ENCODE results near the gene GRPEL1. TPM values are rescaled to one million over a fixed set of nuclear protein-coding genes. Genes with fewer than 3 reads are reported as not detected.

The GRPEL1 gene
- total RNA-seq, 2 experiments from 2014 or later, result 27.4 to 43.7 TPM

DNA sequence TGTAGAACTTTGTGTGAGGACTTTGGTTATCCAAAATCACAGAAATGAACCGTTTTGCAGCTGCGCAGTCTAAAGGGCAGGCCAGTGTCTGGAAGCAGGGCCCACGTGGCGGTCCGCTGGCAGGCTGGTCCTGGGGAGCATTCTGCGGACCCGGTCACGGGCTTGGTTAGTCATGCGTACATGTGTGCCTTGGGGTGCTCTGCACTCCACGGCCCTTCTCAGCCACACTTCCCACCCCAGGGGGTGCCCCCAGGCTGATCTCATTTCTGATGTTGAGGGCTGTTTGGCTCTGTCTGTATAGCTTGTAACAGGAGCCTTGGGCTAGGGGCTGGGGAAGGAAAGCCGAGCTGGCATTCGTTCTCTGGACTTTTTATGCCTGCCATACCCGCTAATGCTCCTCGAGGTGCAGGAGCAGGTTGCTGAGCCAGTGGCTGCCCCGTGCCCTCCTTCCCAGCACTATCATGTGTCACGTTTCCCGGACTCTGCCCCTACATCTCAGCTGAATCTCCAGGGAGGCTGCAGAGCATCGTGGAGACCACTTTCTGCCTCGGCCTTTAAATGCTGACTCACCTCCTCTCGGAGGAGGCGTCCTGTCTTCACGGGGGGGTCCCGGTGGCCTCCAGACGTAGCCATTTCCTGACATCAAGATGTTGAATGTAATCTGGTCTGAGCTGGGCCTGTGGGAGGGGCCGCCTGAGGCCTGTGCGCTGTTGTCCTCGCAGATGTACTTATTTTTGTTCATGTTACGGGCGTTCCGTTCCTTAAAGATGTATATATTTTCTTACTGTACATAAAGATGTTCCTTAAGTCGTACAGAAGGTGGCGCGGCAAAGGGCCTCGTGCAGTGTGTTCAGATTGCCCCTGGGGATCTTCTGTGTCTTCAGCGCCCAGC, 36.1 kb downstream of the GRPEL1 start:
- TF ChIP-seq, protein P1, sequence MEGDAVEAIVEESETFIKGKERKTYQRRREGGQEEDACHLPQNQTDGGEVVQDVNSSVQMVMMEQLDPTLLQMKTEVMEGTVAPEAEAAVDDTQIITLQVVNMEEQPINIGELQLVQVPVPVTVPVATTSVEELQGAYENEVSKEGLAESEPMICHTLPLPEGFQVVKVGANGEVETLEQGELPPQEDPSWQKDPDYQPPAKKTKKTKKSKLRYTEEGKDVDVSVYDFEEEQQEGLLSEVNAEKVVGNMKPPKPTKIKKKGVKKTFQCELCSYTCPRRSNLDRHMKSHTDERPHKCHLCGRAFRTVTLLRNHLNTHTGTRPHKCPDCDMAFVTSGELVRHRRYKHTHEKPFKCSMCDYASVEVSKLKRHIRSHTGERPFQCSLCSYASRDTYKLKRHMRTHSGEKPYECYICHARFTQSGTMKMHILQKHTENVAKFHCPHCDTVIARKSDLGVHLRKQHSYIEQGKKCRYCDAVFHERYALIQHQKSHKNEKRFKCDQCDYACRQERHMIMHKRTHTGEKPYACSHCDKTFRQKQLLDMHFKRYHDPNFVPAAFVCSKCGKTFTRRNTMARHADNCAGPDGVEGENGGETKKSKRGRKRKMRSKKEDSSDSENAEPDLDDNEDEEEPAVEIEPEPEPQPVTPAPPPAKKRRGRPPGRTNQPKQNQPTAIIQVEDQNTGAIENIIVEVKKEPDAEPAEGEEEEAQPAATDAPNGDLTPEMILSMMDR (conservative IDR thresholded peaks at IDR 0.05; ENCODE audit: low read length), result no peak
- no peak for TF ChIP-seq EZH2phosphoT487 (IDR thresholded peaks at IDR 0.05; ENCODE audit: borderline replicate concordance, low read depth, low read length)
- Histone ChIP-seq H3K9me2 (ENCODE audit: insufficient read depth, low read length) (no peaks in the 10 kb centered on the region), H3K4me2 (ENCODE audit: low read length) (no peak overlapping the region), H3K4me1 (ENCODE audit: insufficient read depth, low read length, poor library complexity, severe bottlenecking) (no peaks in the 10 kb centered on the region), H3K79me2 (ENCODE audit: insufficient read depth, low read depth, low read length) (no peaks in the 10 kb centered on the region), H2AFZ (ENCODE audit: low read length) (no peak overlapping the region), H4K20me1 (ENCODE audit: insufficient read depth, low read length) (no peaks in the 10 kb centered on the region), H3K27ac (ENCODE audit: low read depth, low read length, poor library complexity, severe bottlenecking) (no peak overlapping the region), H3K4me3 (ENCODE audit: low read depth, low read length, poor library complexity, severe bottlenecking) (no peak overlapping the region), H3K9me3 (ENCODE audit: low read length) (no peaks in the 10 kb centered on the region), H3K36me3 (ENCODE audit: insufficient read depth, low read length) (peaks cover 27% of the 10 kb centered on the region)
- no peak for DNase-seq (ENCODE audit: low spot score)
- ChIA-PET POLR2A (no interaction called here), CTCF (ENCODE audit: unreplicated experiment) (no interaction called here)
- intact Hi-C loops (cut with micrococcal nuclease; ENCODE audit: unreplicated experiment), result no loop called here
- BruUV-seq (replicated peaks), result no TSS peak

DNA sequence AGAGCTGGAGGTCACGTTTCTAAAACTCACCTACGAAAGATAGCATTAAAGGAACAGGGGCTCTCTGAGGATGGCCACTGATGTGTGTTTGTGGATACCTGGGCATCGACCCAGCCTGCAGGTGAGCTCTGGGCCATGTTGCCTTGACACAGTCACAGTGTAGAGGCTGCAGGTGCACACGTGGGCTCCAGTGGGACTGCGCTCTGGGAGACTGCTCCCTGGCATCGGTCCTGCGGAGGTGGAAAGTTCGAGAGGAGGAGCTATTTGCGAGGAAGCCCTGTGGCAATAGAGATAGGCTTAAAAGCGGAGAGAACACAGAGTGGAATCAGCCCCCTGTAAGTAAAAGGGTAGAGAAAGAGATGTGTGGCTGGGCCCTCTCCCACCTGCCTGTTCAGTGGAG, 37.0 kb downstream of the GRPEL1 start:
- no peaks in the 10 kb centered on the region for H3K9me2 ChIP-seq (ENCODE audit: insufficient read depth, low read length)
- DNase-seq (ENCODE audit: low spot score), result no peak
- no peak overlapping the region for H2AFZ ChIP-seq (ENCODE audit: low read length)
- TF ChIP-seq EZH2phosphoT487 (IDR thresholded peaks at IDR 0.05; ENCODE audit: borderline replicate concordance, low read depth, low read length), result no peak
- TF ChIP-seq, protein P1 (conservative IDR thresholded peaks at IDR 0.05; ENCODE audit: low read length), result no peak
- no peak overlapping the region for H3K27ac ChIP-seq (ENCODE audit: low read depth, low read length, poor library complexity, severe bottlenecking)
- H3K36me3 ChIP-seq (ENCODE audit: insufficient read depth, low read length), result peaks cover 33% of the 10 kb centered on the region
- ChIA-PET POLR2A (interaction anchor here (0.5 kb wide), 1 partner anchor 69 kb away, joined by 3 read pairs; no protein-coding TSS in a partner anchor), CTCF (ENCODE audit: unreplicated experiment) (interaction anchor here (0.6 kb wide), 1 partner anchor 10 kb away, joined by 3 read pairs; no protein-coding TSS in a partner anchor)
- no peaks in the 10 kb centered on the region for H3K79me2 ChIP-seq (ENCODE audit: insufficient read depth, low read depth, low read length)
- intact Hi-C loops (cut with micrococcal nuclease; ENCODE audit: unreplicated experiment), result no loop called here
- H4K20me1 ChIP-seq (ENCODE audit: insufficient read depth, low read length), result no peaks in the 10 kb centered on the region
- no peaks in the 10 kb centered on the region for H3K9me3 ChIP-seq (ENCODE audit: low read length)
- H3K4me2 ChIP-seq (ENCODE audit: low read length), result no peak overlapping the region
- H3K4me1 ChIP-seq (ENCODE audit: insufficient read depth, low read length, poor library complexity, severe bottlenecking), result no peaks in the 10 kb centered on the region
- BruUV-seq (replicated peaks), result TSS peak; percentile 73
- H3K4me3 ChIP-seq (ENCODE audit: low read depth, low read length, poor library complexity, severe bottlenecking), result no peak overlapping the region

DNA sequence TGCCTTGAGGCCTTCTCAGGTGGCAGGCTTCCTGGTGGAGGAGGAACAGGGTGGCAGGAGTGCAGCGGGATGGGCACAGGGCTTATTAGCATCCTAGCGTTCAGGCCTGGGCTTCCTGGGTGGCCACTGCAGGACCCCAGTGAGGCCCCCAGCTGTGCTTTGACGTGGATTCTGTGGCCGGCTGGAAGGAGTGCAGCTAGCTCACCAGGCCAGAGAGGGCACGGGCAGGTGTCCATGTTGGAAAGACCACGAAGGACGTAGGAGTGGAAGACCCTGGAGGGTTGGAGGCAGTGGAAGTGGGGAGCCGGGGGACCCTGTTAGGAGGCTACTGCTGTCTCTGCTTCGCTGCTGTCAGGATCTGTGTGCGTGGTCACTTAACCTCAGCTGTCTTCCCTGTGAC, 37.9 kb downstream of the GRPEL1 start:
- POLR2A ChIA-PET, result no interaction called here
- no peaks in the 10 kb centered on the region for H3K4me1 ChIP-seq (ENCODE audit: insufficient read depth, low read length, poor library complexity, severe bottlenecking)
- CTCF ChIA-PET (ENCODE audit: unreplicated experiment), result interaction anchor here (0.6 kb wide), 1 partner anchor 144 kb away, joined by 3 read pairs; no protein-coding TSS in a partner anchor
- no peak for TF ChIP-seq EZH2phosphoT487 (IDR thresholded peaks at IDR 0.05; ENCODE audit: borderline replicate concordance, low read depth, low read length)
- TF ChIP-seq, protein P1 (conservative IDR thresholded peaks at IDR 0.05; ENCODE audit: low read length), result no peak
- no peaks in the 10 kb centered on the region for H3K9me2 ChIP-seq (ENCODE audit: insufficient read depth, low read length)
- no peak overlapping the region for H3K4me3 ChIP-seq (ENCODE audit: low read depth, low read length, poor library complexity, severe bottlenecking)
- H3K36me3 ChIP-seq (ENCODE audit: insufficient read depth, low read length), result peaks cover 36% of the 10 kb centered on the region
- intact Hi-C loops (cut with micrococcal nuclease; ENCODE audit: unreplicated experiment), result no loop called here
- H3K79me2 ChIP-seq (ENCODE audit: insufficient read depth, low read depth, low read length), result no peaks in the 10 kb centered on the region
- no peak overlapping the region for H2AFZ ChIP-seq (ENCODE audit: low read length)
- H3K4me2 ChIP-seq (ENCODE audit: low read length), result no peak overlapping the region
- no peak overlapping the region for H3K27ac ChIP-seq (ENCODE audit: low read depth, low read length, poor library complexity, severe bottlenecking)
- no peaks in the 10 kb centered on the region for H3K9me3 ChIP-seq (ENCODE audit: low read length)
- DNase-seq (ENCODE audit: low spot score), result no peak
- BruUV-seq (replicated peaks), result no TSS peak
- H4K20me1 ChIP-seq (ENCODE audit: insufficient read depth, low read length), result no peaks in the 10 kb centered on the region

Data from OCI-LY7 (cell line).